Mesenchymal stem cell (in vitro differentiated cells and primary cell): ENCODE measurements around the gene EPHA2.
"Not testable (repeated sequence)": the region's sequence is repeated elsewhere in the genome, so short reads cannot be mapped to it uniquely, and the experiment has no call there.

Source experiments
- DNase-seq: peaks from one replicate; pipeline ENCODE4 v3.0.0-alpha.2; 2013
- H2AFZ ChIP-seq: one replicate; pipeline ENCODE4 v1.6.1; 2013; ENCODE audit warnings: low read depth, mild to moderate bottlenecking, control low read depth, inconsistent platforms, low read length, moderate library complexity
- H2AK5ac ChIP-seq: 2 replicates; pipeline ENCODE4 v1.6.1; 2013; ENCODE audit warnings: low read length, moderate library complexity, mild to moderate bottlenecking, inconsistent platforms; ENCODE audit not compliant: severe bottlenecking
- H2BK120ac ChIP-seq: one replicate; pipeline ENCODE4 v1.6.1; 2013; ENCODE audit warnings: low read depth, mild to moderate bottlenecking, inconsistent platforms, low read length, moderate library complexity
- H2BK12ac ChIP-seq, 2 experiments: one replicate each; pipeline ENCODE4 v1.6.1; 2013; ENCODE audit warnings: inconsistent platforms in 2 of 2, low read length in 2 of 2, mild to moderate bottlenecking in 2 of 2, moderate library complexity in 2 of 2, control low read depth in 1 of 2
- H2BK15ac ChIP-seq: one replicate; pipeline ENCODE4 v1.6.1; 2013; ENCODE audit warnings: mild to moderate bottlenecking, low read depth, inconsistent platforms; ENCODE audit not compliant: poor library complexity, severe bottlenecking
- H2BK5ac ChIP-seq: 2 replicates; pipeline ENCODE4 v1.6.1; 2013; ENCODE audit warnings: low read depth, mild to moderate bottlenecking, low read length, control low read depth, inconsistent platforms; ENCODE audit not compliant: poor library complexity, severe bottlenecking
- H3K14ac ChIP-seq, 2 experiments: one replicate each; pipeline ENCODE4 v1.6.1; 2013; ENCODE audit warnings: inconsistent platforms in 2 of 2, low read length in 2 of 2, control low read depth in 1 of 2, mild to moderate bottlenecking in 1 of 2, moderate library complexity in 1 of 2
- H3K18ac ChIP-seq, 2 experiments: one replicate each; pipeline ENCODE4 v1.6.1; 2013; ENCODE audit warnings: inconsistent platforms in 2 of 2, low read length in 2 of 2, control low read depth in 1 of 2, low read depth in 1 of 2, mild to moderate bottlenecking in 1 of 2
- H3K23ac ChIP-seq, 2 experiments: one replicate each; pipeline ENCODE4 v1.6.1; 2013; ENCODE audit warnings: inconsistent platforms in 2 of 2, low read length in 2 of 2, mild to moderate bottlenecking in 2 of 2, moderate library complexity in 2 of 2, control low read depth in 1 of 2
- H3K27ac ChIP-seq: 2 replicates; pipeline ENCODE4 v1.5.1; 2013; ENCODE audit warnings: mild to moderate bottlenecking, moderate library complexity, low read length, control low read depth, inconsistent platforms; ENCODE audit not compliant: poor library complexity, severe bottlenecking
- H3K27me3 ChIP-seq, 2 experiments: 2 replicates each; pipeline versions ENCODE4 v1.6.1 to v1.7.0; 2013; ENCODE audit warnings: low read length in 2 of 2, mild to moderate bottlenecking in 2 of 2, moderate library complexity in 2 of 2, control low read depth in 1 of 2, inconsistent platforms in 1 of 2; ENCODE audit not compliant: control insufficient read depth in 1 of 2, insufficient read depth in 1 of 2
- H3K36me3 ChIP-seq, 2 experiments: 2 replicates each; pipeline versions ENCODE4 v1.6.1 to v1.7.0; 2013; ENCODE audit warnings: low read length in 2 of 2, control low read depth in 1 of 2, inconsistent platforms in 1 of 2, low read depth in 1 of 2, mild to moderate bottlenecking in 1 of 2; ENCODE audit not compliant: insufficient read depth in 2 of 2, control insufficient read depth in 1 of 2
- H3K4ac ChIP-seq, 2 experiments: one replicate each; pipeline ENCODE4 v1.6.1; 2013; ENCODE audit warnings: inconsistent platforms in 2 of 2, low read length in 2 of 2, mild to moderate bottlenecking in 2 of 2, moderate library complexity in 2 of 2, control low read depth in 1 of 2, low read depth in 1 of 2
- H3K4me1 ChIP-seq: 2 replicates; pipeline ENCODE4 v1.6.1; 2013; ENCODE audit warnings: low read depth, low read length, control low read depth; ENCODE audit not compliant: control insufficient read depth, insufficient read depth
- H3K4me2 ChIP-seq: 2 replicates; pipeline ENCODE4 v1.6.1; 2013; ENCODE audit warnings: low read length, mild to moderate bottlenecking, inconsistent platforms; ENCODE audit not compliant: poor library complexity, severe bottlenecking
- H3K4me3 ChIP-seq, 2 experiments: 2 replicates each; pipeline versions ENCODE4 v1.5.1 to v1.7.0; 2013; ENCODE audit warnings: low read length in 2 of 2, mild to moderate bottlenecking in 2 of 2, control low read depth in 1 of 2, low read depth in 1 of 2; ENCODE audit not compliant: insufficient read depth in 1 of 2
- H3K79me1 ChIP-seq: replicated peaks from 2 replicates; pipeline ENCODE4 v1.6.1; 2013; ENCODE audit warnings: mild to moderate bottlenecking, control low read depth, low read length, inconsistent platforms; ENCODE audit not compliant: poor library complexity, severe bottlenecking
- H3K9ac ChIP-seq: 2 replicates; pipeline ENCODE4 v1.7.0; 2013; ENCODE audit warnings: mild to moderate bottlenecking, low read length, moderate library complexity
- H3K9me3 ChIP-seq: 2 replicates; pipeline ENCODE4 v1.7.0; 2013; ENCODE audit warnings: mild to moderate bottlenecking, low read length; ENCODE audit not compliant: control insufficient read depth
- H4K8ac ChIP-seq: one replicate; pipeline ENCODE4 v1.6.1; 2013; ENCODE audit warnings: inconsistent platforms, mild to moderate bottlenecking, low read length, moderate library complexity
- H4K91ac ChIP-seq: one replicate; pipeline ENCODE4 v1.6.1; 2013; ENCODE audit warnings: mild to moderate bottlenecking, low read length, inconsistent platforms
- WGBS: methylation state at CpG from one replicate; pipeline ENCODE4 v1.1.7; 2013; ENCODE audit warnings: mixed read lengths; 5-methylcytosine and 5-hydroxymethylcytosine counted together

The EPHA2 gene

GRCh38 chr1:16171314-16172151, 15.7 kb upstream of the EPHA2 start:
- no peak overlapping the region for H4K91ac ChIP-seq
- no peaks in the 10 kb centered on the region for H3K36me3 ChIP-seq
- H3K4me3 ChIP-seq = no peak overlapping the region
- no peaks in the 10 kb centered on the region for H3K9me3 ChIP-seq
- no peak overlapping the region for H2BK120ac ChIP-seq
- no peak overlapping the region for H3K23ac ChIP-seq
- no peak overlapping the region for H2AFZ ChIP-seq
- H3K9ac ChIP-seq = no peak overlapping the region
- H2BK12ac ChIP-seq = peak overlapping the region; percentile 49 to 70
- peak overlapping the region in 1 of 2 experiments; percentile 15 for H3K4ac ChIP-seq
- no peak overlapping the region for H2BK5ac ChIP-seq
- peaks cover 0 to 10% of the 10 kb centered on the region in 2 experiments for H3K27me3 ChIP-seq
- no peak overlapping the region for H4K8ac ChIP-seq
- no peak overlapping the region for H3K27ac ChIP-seq
- H3K4me2 ChIP-seq = no peak overlapping the region
- H3K4me1 ChIP-seq = peaks cover 42% of the 10 kb centered on the region
- H2AK5ac ChIP-seq = peak overlapping the region; percentile 62
- 85% methylated on average over 19 of the region's 19 CpGs for WGBS
- DNase-seq = no peak
- peak overlapping the region in 1 of 2 experiments; percentile 48 for H3K18ac ChIP-seq
- H2BK15ac ChIP-seq = peak overlapping the region; percentile 82
- H3K79me1 ChIP-seq = peaks cover 3% of the 10 kb centered on the region
- no peak overlapping the region for H3K14ac ChIP-seq

DNA sequence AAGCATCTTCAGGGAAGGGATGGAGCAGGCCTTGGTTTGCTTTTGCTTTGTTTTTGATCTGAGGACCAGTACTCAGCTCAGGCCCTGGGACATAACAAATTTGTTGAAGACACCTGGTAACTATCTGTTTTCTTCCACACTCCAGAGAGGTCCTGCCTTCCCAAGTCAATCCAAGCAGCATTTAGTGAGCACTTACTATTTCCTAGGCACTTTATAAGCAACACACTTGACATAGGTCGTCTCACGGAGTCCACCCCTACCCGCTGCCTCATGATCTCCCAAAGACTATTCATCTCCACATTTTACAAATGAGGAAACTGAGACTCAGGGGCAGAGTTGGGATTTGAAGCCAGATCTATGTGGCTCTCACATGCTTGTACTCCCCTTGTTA, 14.4 kb upstream of the EPHA2 start:
- WGBS = no CpG with 5 or more reads among the region's 3 CpGs

GRCh38 chr1:16168622-16169360, 12.9 kb upstream of the EPHA2 start:
- peaks cover 0 to 10% of the 10 kb centered on the region in 2 experiments for H3K27me3 ChIP-seq
- no peaks in the 10 kb centered on the region for H3K9me3 ChIP-seq
- no peak overlapping the region for H2AFZ ChIP-seq
- H3K9ac ChIP-seq = no peak overlapping the region
- peak overlapping the region; percentile 50 for H2BK120ac ChIP-seq
- no peak for DNase-seq
- no peak overlapping the region for H4K91ac ChIP-seq
- WGBS = 89% methylated on average over 11 of the region's 13 CpGs
- H2BK5ac ChIP-seq = no peak overlapping the region
- H3K14ac ChIP-seq = no peak overlapping the region
- no peak overlapping the region for H3K4me3 ChIP-seq
- H4K8ac ChIP-seq = no peak overlapping the region
- H3K18ac ChIP-seq = peak overlapping the region in 1 of 2 experiments; percentile 41
- H2BK12ac ChIP-seq = peak overlapping the region in 1 of 2 experiments; percentile 51
- H3K36me3 ChIP-seq = no peaks in the 10 kb centered on the region
- H2AK5ac ChIP-seq = no peak overlapping the region
- peaks cover 6% of the 10 kb centered on the region for H3K79me1 ChIP-seq
- peak overlapping the region; percentile 24 to 37 for H3K4ac ChIP-seq
- no peak overlapping the region for H3K23ac ChIP-seq
- no peak overlapping the region for H2BK15ac ChIP-seq
- no peak overlapping the region for H3K4me2 ChIP-seq
- H3K4me1 ChIP-seq = peaks cover 34% of the 10 kb centered on the region
- H3K27ac ChIP-seq = no peak overlapping the region

More for the DNA sequence above, 14.4 kb upstream of the EPHA2 start:
- no peak overlapping the region for H4K91ac ChIP-seq
- H2BK15ac ChIP-seq = no peak overlapping the region
- no peaks in the 10 kb centered on the region for H3K36me3 ChIP-seq
- no peak overlapping the region for H2BK5ac ChIP-seq
- H4K8ac ChIP-seq = no peak overlapping the region
- H3K4me3 ChIP-seq = no peak overlapping the region
- no peak overlapping the region for H2BK120ac ChIP-seq
- H3K4me2 ChIP-seq = no peak overlapping the region
- peaks cover 41% of the 10 kb centered on the region for H3K4me1 ChIP-seq
- no peak overlapping the region for H3K14ac ChIP-seq
- H3K79me1 ChIP-seq = peaks cover 6% of the 10 kb centered on the region
- H2BK12ac ChIP-seq = peak overlapping the region in 1 of 2 experiments; percentile 15
- no peaks in the 10 kb centered on the region for H3K9me3 ChIP-seq
- no peak overlapping the region for H3K9ac ChIP-seq
- H2AFZ ChIP-seq = no peak overlapping the region
- no peak overlapping the region for H2AK5ac ChIP-seq
- no peak overlapping the region for H3K27ac ChIP-seq
- H3K23ac ChIP-seq = no peak overlapping the region
- DNase-seq = no peak
- H3K27me3 ChIP-seq = peaks cover 0 to 10% of the 10 kb centered on the region in 2 experiments
- H3K4ac ChIP-seq = no peak overlapping the region
- no peak overlapping the region for H3K18ac ChIP-seq

GRCh38 chr1:16168144-16168495, 12.3 kb upstream of the EPHA2 start:
- H3K9me3 ChIP-seq, H2AK5ac ChIP-seq, H3K4ac ChIP-seq, H2AFZ ChIP-seq, H3K4me2 ChIP-seq, H3K18ac ChIP-seq, H3K9ac ChIP-seq, H4K8ac ChIP-seq, H3K14ac ChIP-seq, H3K36me3 ChIP-seq, H2BK120ac ChIP-seq, H3K27ac ChIP-seq, DNase-seq, H3K4me3 ChIP-seq, H3K27me3 ChIP-seq, H2BK5ac ChIP-seq, H3K23ac ChIP-seq, H3K79me1 ChIP-seq: not testable (repeated sequence)
- H4K91ac ChIP-seq = peak overlapping the region; percentile 52
- peaks cover 30% of the 10 kb centered on the region for H3K4me1 ChIP-seq
- peak overlapping the region in 1 of 2 experiments; percentile 92 for H2BK12ac ChIP-seq
- WGBS = 54% methylated on average over 9 of the region's 10 CpGs
- peak overlapping the region; percentile 23 for H2BK15ac ChIP-seq
